KMS-11 (cell line): ENCODE measurements around the gene CDKL2.

Source experiments
- H2AFZ ChIP-seq: fragments of 200-600 bp; sonication (generic); 2 replicates; pipeline ENCODE4 v1.6.1; 2016; ENCODE audit warnings: antibody characterized with exemption, mixed run types, low read depth
- H3K27ac ChIP-seq: fragments of 200-600 bp; sonication (generic); 2 replicates; pipeline ENCODE4 v1.6.1; 2016; ENCODE audit warnings: mild to moderate bottlenecking, mixed run types
- H3K27me3 ChIP-seq: fragments of 200-600 bp; sonication (generic); 2 replicates; pipeline ENCODE4 v1.6.1; 2017; ENCODE audit warnings: mild to moderate bottlenecking, low read depth, mixed run types, moderate library complexity; ENCODE audit not compliant: insufficient read depth
- H3K36me3 ChIP-seq: fragments of 200-600 bp; sonication (generic); 2 replicates; pipeline ENCODE4 v1.6.1; 2017; ENCODE audit warnings: mild to moderate bottlenecking, mixed run types; ENCODE audit not compliant: insufficient read depth
- H3K4me1 ChIP-seq: fragments of 200-600 bp; sonication (generic); 2 replicates; pipeline ENCODE4 v1.6.1; 2016; ENCODE audit warnings: mild to moderate bottlenecking, low read depth, mixed run types; ENCODE audit not compliant: poor library complexity, severe bottlenecking
- H3K4me2 ChIP-seq: fragments of 200-600 bp; sonication (generic); 2 replicates; pipeline ENCODE4 v1.7.0; 2016; ENCODE audit warnings: mild to moderate bottlenecking, mixed run types
- H3K4me3 ChIP-seq: fragments of 200-600 bp; sonication (generic); IDR thresholded peaks from 2 replicates; pipeline ENCODE4 v1.6.1; 2017; ENCODE audit warnings: low read depth, low read length, mixed read lengths; ENCODE audit not compliant: insufficient read depth
- H3K79me2 ChIP-seq: fragments of 200-600 bp; sonication (generic); 2 replicates; pipeline ENCODE4 v1.6.1; 2016; ENCODE audit warnings: low read depth, mixed run types; ENCODE audit not compliant: insufficient read depth
- H3K9ac ChIP-seq: fragments of 200-600 bp; sonication (generic); 2 replicates; pipeline ENCODE4 v1.6.1; 2016; ENCODE audit warnings: mild to moderate bottlenecking, mixed run types
- H4K20me1 ChIP-seq: fragments of 200-600 bp; sonication (generic); 2 replicates; pipeline ENCODE4 v1.6.1; 2016; ENCODE audit warnings: mild to moderate bottlenecking, mixed run types; ENCODE audit not compliant: insufficient read depth
- TF ChIP-seq, protein P1 (sequence below): fragments of 200-600 bp; sonication (generic); conservative IDR thresholded peaks from 2 replicates; pipeline ENCODE4 v1.6.1; 2017; ENCODE audit warnings: low read depth, mild to moderate bottlenecking, antibody characterized with exemption, low read length, moderate library complexity, mixed read lengths

Gene CDKL2

DNA sequence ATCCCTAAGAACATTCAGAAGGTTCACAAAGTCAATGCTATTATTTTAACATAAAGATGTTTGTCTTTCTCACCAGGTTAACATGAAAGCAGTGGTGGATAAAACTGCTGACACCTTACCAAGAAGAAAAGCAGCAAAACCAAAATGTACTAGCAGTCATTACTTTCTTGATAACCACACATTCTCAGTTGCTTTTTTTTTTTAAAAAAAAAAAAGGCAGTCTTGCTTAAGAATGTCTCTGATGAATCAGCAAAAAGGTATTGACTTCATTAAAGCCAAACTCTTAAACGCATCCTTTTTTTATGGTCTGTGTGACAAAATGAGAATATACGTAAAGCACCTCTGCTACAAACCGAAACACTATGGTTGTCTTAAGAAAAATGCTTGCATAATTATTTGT lies 31.9 kb downstream of the CDKL2 start:
- no peaks in the 10 kb centered on the region for H3K27me3 ChIP-seq
- no peak overlapping the region for H2AFZ ChIP-seq
- peak overlapping the region; percentile 37; the same call in 1 of the 2 replicates for H3K9ac ChIP-seq
- peaks cover 78% of the 10 kb centered on the region for H3K4me1 ChIP-seq
- peak overlapping the region; percentile 87 for H3K27ac ChIP-seq
- H3K4me2 ChIP-seq: peak overlapping the region; percentile 79
- no peaks in the 10 kb centered on the region for H3K79me2 ChIP-seq
- H4K20me1 ChIP-seq: no peaks in the 10 kb centered on the region
- H3K36me3 ChIP-seq: no peaks in the 10 kb centered on the region
- no peak overlapping the region for H3K4me3 ChIP-seq
- TF ChIP-seq, protein P1, sequence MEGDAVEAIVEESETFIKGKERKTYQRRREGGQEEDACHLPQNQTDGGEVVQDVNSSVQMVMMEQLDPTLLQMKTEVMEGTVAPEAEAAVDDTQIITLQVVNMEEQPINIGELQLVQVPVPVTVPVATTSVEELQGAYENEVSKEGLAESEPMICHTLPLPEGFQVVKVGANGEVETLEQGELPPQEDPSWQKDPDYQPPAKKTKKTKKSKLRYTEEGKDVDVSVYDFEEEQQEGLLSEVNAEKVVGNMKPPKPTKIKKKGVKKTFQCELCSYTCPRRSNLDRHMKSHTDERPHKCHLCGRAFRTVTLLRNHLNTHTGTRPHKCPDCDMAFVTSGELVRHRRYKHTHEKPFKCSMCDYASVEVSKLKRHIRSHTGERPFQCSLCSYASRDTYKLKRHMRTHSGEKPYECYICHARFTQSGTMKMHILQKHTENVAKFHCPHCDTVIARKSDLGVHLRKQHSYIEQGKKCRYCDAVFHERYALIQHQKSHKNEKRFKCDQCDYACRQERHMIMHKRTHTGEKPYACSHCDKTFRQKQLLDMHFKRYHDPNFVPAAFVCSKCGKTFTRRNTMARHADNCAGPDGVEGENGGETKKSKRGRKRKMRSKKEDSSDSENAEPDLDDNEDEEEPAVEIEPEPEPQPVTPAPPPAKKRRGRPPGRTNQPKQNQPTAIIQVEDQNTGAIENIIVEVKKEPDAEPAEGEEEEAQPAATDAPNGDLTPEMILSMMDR: no peak

DNA sequence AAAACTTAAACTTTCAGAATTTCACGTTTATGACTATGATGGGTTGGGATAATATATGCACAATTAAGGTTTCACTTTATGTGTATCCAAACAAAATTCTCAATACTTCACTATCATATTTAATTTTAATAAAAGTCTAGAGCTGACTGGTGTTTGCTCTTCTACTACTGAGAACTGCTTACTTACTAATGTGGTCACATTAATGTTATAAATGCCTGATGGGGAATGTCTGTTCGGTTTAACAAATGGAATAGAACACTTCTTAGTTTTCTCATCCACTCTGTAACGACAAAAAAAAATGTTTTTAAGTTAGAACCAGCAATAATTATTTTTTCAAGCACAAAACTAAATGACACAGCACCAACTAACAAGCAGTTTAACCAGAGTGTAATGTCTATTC lies 34.3 kb downstream of the CDKL2 start:
- no peak overlapping the region for H3K9ac ChIP-seq
- no peaks in the 10 kb centered on the region for H3K36me3 ChIP-seq
- no peaks in the 10 kb centered on the region for H3K27me3 ChIP-seq
- H3K4me2 ChIP-seq: peak overlapping the region; percentile 79
- H2AFZ ChIP-seq: no peak overlapping the region
- H3K4me1 ChIP-seq: peaks cover 71% of the 10 kb centered on the region
- H3K27ac ChIP-seq: peak overlapping the region; percentile 87
- H3K4me3 ChIP-seq: no peak overlapping the region
- H3K79me2 ChIP-seq: no peaks in the 10 kb centered on the region
- TF ChIP-seq, protein P1: no peak
- no peaks in the 10 kb centered on the region for H4K20me1 ChIP-seq

DNA sequence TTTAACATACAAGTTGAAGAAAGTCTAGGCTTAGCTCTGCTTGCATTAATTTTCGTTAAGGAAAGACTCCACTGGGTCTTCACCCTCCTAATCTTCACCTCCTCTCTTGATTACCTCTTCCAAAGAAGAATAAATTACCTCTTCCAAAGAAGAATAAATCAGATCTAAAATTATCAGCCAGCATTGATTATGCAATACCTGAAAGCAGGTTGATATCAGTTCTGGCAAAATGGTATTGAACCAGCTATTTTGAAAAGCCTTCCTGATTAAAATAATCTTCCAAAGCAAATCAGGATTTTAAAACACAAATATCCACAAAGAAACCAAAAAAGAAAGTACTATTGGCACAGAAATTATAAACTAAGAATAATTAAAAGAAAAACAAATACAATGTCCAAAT lies 36.9 kb downstream of the CDKL2 start:
- H3K9ac ChIP-seq: no peak overlapping the region
- TF ChIP-seq, protein P1: no peak
- no peak overlapping the region for H3K4me2 ChIP-seq
- H2AFZ ChIP-seq: no peak overlapping the region
- H4K20me1 ChIP-seq: no peaks in the 10 kb centered on the region
- no peak overlapping the region for H3K4me3 ChIP-seq
- peaks cover 52% of the 10 kb centered on the region for H3K4me1 ChIP-seq
- H3K79me2 ChIP-seq: no peaks in the 10 kb centered on the region
- no peaks in the 10 kb centered on the region for H3K36me3 ChIP-seq
- H3K27ac ChIP-seq: no peak overlapping the region
- no peaks in the 10 kb centered on the region for H3K27me3 ChIP-seq

DNA sequence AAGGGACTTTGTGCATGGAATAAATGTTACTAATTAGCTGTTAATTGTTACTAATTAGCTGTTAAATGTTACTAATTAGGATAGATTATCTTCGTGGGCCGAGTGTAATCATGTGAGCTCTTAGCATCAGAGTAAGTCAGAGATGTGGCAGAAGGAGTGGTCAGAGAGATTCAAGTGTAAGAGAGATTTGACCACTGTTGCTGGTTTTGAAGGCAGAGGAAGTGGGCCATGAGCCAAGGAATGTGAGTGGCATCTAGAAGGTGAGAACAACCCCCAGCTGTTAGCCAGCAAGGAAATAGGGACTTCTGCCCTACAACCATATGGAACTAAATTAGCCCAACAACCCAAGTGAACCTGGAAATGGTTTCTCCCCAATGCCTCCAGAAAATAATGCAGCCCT lies 46.3 kb downstream of the CDKL2 start:
- H3K36me3 ChIP-seq: no peaks in the 10 kb centered on the region
- H3K4me2 ChIP-seq: no peak overlapping the region
- H3K9ac ChIP-seq: no peak overlapping the region
- H3K79me2 ChIP-seq: no peaks in the 10 kb centered on the region
- no peaks in the 10 kb centered on the region for H3K27me3 ChIP-seq
- H3K27ac ChIP-seq: no peak overlapping the region
- no peak overlapping the region for H2AFZ ChIP-seq
- TF ChIP-seq, protein P1: no peak
- H3K4me3 ChIP-seq: no peak overlapping the region
- H4K20me1 ChIP-seq: no peaks in the 10 kb centered on the region
- H3K4me1 ChIP-seq: peaks cover 15% of the 10 kb centered on the region

DNA sequence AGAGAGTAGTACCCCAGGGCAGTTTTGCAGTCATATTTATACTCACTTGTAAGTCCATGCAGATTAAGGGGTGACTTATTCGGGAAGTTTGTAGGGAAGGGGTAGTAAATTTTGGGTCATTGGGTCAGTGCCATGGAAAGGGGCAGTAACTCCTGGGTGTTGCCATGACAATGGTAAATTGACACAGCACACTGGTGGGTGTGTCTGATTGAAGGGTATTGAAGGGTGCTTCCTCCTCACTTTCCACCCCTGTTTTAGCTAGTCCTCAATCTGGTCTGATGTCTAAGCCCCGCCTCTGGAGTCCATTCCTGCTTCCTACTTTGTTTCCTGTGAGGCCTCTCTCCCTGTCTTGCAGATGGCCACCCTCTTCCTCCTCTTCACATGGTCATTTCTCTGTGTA lies 62.6 kb downstream of the CDKL2 start:
- Histone ChIP-seq H3K4me1 (peaks cover 8% of the 10 kb centered on the region), H3K4me3 (no peak overlapping the region), H3K27me3 (no peaks in the 10 kb centered on the region), H2AFZ (no peak overlapping the region), H3K36me3 (no peaks in the 10 kb centered on the region), H3K27ac (no peak overlapping the region), H3K79me2 (no peaks in the 10 kb centered on the region), H3K9ac (no peak overlapping the region), H3K4me2 (no peak overlapping the region), H4K20me1 (no peaks in the 10 kb centered on the region)
- TF ChIP-seq, protein P1: no peak
